ENCODE results near the gene CCDC61.

Gene CCDC61

DNA sequence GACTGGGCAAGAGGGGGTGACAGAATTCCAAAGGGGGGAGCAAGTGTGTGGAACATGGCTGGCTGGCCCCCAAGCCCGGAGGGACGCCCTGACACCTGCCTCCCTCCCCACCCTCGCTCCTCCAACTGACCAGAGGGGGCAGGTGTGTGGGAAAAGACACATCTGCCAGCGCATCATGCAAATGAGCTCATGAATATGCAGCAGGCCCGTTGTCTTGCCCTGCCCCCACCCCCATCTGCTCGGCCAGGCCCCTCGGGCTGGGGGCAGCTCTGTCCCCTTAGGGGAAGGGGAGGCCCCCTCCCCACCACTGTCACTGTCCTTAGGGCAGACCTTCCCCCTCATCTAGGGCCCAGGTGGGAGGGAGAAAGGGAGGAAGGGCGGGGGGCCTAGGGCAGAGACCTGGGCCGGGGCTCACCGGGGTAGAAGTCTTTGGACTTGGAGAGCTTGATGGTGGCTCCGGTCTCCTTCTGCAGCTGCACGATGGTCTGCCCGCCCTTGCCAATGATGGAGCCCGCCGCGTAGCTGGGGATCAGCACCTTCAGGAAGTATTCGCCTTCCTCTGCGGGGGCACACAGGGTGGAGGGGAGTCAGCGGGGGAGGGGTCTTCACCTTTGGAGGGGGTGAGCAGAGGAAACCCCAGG lies 34.6 kb upstream of the CCDC61 start:
- H3K9ac ChIP-seq (ENCODE audit: low read length in 2 of 2) = no peak overlapping the region
- H3K4me1 ChIP-seq (ENCODE audit: control insufficient read depth, insufficient read depth, low read length) = no peaks in the 10 kb centered on the region
- no peak overlapping the region for H3K4me3 ChIP-seq (ENCODE audit: low read length in 2 of 2)
- H3K27ac ChIP-seq (ENCODE audit: low read length) = no peak overlapping the region
- H3K9me3 ChIP-seq (ENCODE audit: control insufficient read depth in 2 of 2, low read length in 2 of 2) = no peaks in the 10 kb centered on the region
- H3K36me3 ChIP-seq (ENCODE audit: control insufficient read depth in 2 of 2, insufficient read depth in 2 of 2, low read length in 2 of 2) = no peaks in the 10 kb centered on the region
- peaks cover 11 to 19% of the 10 kb centered on the region in 2 donors for H3K27me3 ChIP-seq (ENCODE audit: control insufficient read depth in 1 of 2, insufficient read depth in 2 of 2, low read length in 2 of 2)

GRCh38 chr19:45962021-45962420 lies 33.2 kb upstream of the CCDC61 start:
- Histone ChIP-seq H3K9ac (ENCODE audit: low read length in 2 of 2) (no peak overlapping the region), H3K4me3 (ENCODE audit: low read length in 2 of 2) (no peak overlapping the region), H3K9me3 (ENCODE audit: control insufficient read depth in 2 of 2, low read length in 2 of 2) (peaks cover 0 to 2% of the 10 kb centered on the region in 2 donors), H3K27me3 (ENCODE audit: control insufficient read depth in 1 of 2, insufficient read depth in 2 of 2, low read length in 2 of 2) (peaks cover 11 to 20% of the 10 kb centered on the region in 2 donors), H3K4me1 (ENCODE audit: control insufficient read depth, insufficient read depth, low read length) (no peaks in the 10 kb centered on the region), H3K36me3 (ENCODE audit: control insufficient read depth in 2 of 2, insufficient read depth in 2 of 2, low read length in 2 of 2) (no peaks in the 10 kb centered on the region), H3K27ac (ENCODE audit: low read length) (no peak overlapping the region)

GRCh38 chr19:45967246-45967645 lies 28.0 kb upstream of the CCDC61 start:
- Histone ChIP-seq H3K9ac (ENCODE audit: low read length in 2 of 2) (no peak overlapping the region), H3K36me3 (ENCODE audit: control insufficient read depth in 2 of 2, insufficient read depth in 2 of 2, low read length in 2 of 2) (no peaks in the 10 kb centered on the region), H3K9me3 (ENCODE audit: control insufficient read depth in 2 of 2, low read length in 2 of 2) (peaks cover 0 to 2% of the 10 kb centered on the region in 2 donors), H3K27me3 (ENCODE audit: control insufficient read depth in 1 of 2, insufficient read depth in 2 of 2, low read length in 2 of 2) (peaks cover 24 to 32% of the 10 kb centered on the region in 2 donors), H3K4me3 (ENCODE audit: low read length in 2 of 2) (no peak overlapping the region), H3K27ac (ENCODE audit: low read length) (no peak overlapping the region), H3K4me1 (ENCODE audit: control insufficient read depth, insufficient read depth, low read length) (peaks cover 2% of the 10 kb centered on the region)

DNA sequence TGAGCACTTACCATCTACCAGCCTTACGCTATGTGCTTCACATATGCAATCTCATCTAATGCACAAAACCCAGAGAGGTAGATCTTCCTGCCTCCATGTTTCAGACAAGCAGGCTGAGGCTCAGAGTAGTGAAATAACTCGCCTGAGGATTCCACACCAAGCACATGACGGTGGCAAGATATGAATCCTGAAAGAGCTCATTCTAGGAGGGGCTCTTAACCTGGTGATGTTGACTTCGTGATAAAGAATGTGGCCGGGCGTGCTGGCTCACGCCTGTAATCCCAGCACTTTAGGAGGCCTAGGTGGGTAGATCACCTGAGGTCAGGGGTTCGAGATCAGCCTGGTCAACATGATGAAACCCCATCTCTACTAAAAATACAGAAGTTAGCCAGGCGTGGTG lies 26.6 kb upstream of the CCDC61 start:
- H3K36me3 ChIP-seq (ENCODE audit: control insufficient read depth in 2 of 2, insufficient read depth in 2 of 2, low read length in 2 of 2) = no peaks in the 10 kb centered on the region
- no peak overlapping the region for H3K9ac ChIP-seq (ENCODE audit: low read length in 2 of 2)
- H3K27ac ChIP-seq (ENCODE audit: low read length) = no peak overlapping the region
- peaks cover 2% of the 10 kb centered on the region for H3K4me1 ChIP-seq (ENCODE audit: control insufficient read depth, insufficient read depth, low read length)
- peaks cover 31 to 37% of the 10 kb centered on the region in 2 donors for H3K27me3 ChIP-seq (ENCODE audit: control insufficient read depth in 1 of 2, insufficient read depth in 2 of 2, low read length in 2 of 2)
- no peak overlapping the region for H3K4me3 ChIP-seq (ENCODE audit: low read length in 2 of 2)
- H3K9me3 ChIP-seq (ENCODE audit: control insufficient read depth in 2 of 2, low read length in 2 of 2) = peaks cover 0 to 2% of the 10 kb centered on the region in 2 donors

DNA sequence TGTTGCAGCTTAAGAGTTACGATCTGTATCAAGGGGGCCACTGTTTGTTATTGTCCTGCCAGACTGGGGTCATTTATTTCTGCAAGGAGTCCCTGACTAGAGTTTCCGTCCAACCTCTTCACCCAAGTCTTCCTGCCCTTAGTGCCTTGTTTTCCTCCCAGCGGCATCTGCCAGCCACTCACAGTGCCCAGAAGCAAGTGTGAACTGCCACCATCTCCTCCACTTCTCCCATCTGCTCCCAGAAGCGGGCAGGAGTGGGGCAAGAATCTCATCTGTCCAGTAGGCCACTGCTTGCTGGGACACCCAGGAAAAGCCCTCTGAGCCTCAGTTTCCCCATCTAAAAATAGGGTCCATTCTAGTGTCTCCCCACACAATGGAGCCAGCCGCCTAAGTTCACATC lies 25.6 kb upstream of the CCDC61 start:
- peaks cover 2% of the 10 kb centered on the region for H3K4me1 ChIP-seq (ENCODE audit: control insufficient read depth, insufficient read depth, low read length)
- no peak overlapping the region for H3K27ac ChIP-seq (ENCODE audit: low read length)
- H3K27me3 ChIP-seq (ENCODE audit: control insufficient read depth in 1 of 2, insufficient read depth in 2 of 2, low read length in 2 of 2) = peaks cover 41 to 42% of the 10 kb centered on the region in 2 donors
- no peak overlapping the region for H3K4me3 ChIP-seq (ENCODE audit: low read length in 2 of 2)
- H3K9me3 ChIP-seq (ENCODE audit: control insufficient read depth in 2 of 2, low read length in 2 of 2) = peaks cover 0 to 2% of the 10 kb centered on the region in 2 donors
- no peak overlapping the region for H3K9ac ChIP-seq (ENCODE audit: low read length in 2 of 2)
- H3K36me3 ChIP-seq (ENCODE audit: control insufficient read depth in 2 of 2, insufficient read depth in 2 of 2, low read length in 2 of 2) = no peaks in the 10 kb centered on the region

DNA sequence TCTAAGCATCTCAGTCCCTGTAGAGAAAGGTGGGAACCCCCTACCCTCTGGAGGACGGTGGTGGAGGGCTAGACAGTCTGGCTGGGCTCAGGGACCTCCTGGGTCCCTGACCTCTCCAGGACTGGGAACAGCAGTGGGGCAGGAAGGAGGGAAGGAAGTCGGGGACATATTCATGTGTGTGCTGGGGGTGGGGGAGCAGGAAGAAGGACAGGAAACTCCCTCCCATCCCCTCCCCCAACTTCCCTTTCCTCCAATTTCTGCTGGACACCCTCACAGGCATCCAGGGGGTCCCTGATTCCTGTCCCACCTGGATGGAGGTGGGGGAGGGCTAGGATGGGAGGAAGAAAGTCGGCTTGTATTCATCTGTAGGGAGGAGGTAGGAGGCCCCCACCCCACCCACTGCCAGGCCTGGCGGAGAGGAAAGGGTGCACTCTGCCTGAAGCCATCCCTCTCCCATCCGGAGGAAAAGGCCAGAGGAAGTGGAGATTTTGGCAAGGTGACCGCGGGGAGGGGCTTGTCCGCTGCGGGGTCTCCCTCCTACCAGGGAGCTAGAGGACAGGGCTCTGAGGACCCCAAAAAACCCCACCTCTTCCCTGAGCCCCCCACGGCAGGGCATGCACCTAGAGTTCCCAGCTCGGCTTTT lies 23.9 kb upstream of the CCDC61 start:
- Histone ChIP-seq H3K27me3 (ENCODE audit: control insufficient read depth in 1 of 2, insufficient read depth in 2 of 2, low read length in 2 of 2) (peaks cover 54 to 58% of the 10 kb centered on the region in 2 donors), H3K9me3 (ENCODE audit: control insufficient read depth in 2 of 2, low read length in 2 of 2) (no peaks in the 10 kb centered on the region), H3K9ac (ENCODE audit: low read length in 2 of 2) (no peak overlapping the region), H3K36me3 (ENCODE audit: control insufficient read depth in 2 of 2, insufficient read depth in 2 of 2, low read length in 2 of 2) (no peaks in the 10 kb centered on the region), H3K4me1 (ENCODE audit: control insufficient read depth, insufficient read depth, low read length) (peaks cover 2% of the 10 kb centered on the region), H3K4me3 (ENCODE audit: low read length in 2 of 2) (peak overlapping the region in 1 of 2 donors; percentile 54), H3K27ac (ENCODE audit: low read length) (no peak overlapping the region)

DNA sequence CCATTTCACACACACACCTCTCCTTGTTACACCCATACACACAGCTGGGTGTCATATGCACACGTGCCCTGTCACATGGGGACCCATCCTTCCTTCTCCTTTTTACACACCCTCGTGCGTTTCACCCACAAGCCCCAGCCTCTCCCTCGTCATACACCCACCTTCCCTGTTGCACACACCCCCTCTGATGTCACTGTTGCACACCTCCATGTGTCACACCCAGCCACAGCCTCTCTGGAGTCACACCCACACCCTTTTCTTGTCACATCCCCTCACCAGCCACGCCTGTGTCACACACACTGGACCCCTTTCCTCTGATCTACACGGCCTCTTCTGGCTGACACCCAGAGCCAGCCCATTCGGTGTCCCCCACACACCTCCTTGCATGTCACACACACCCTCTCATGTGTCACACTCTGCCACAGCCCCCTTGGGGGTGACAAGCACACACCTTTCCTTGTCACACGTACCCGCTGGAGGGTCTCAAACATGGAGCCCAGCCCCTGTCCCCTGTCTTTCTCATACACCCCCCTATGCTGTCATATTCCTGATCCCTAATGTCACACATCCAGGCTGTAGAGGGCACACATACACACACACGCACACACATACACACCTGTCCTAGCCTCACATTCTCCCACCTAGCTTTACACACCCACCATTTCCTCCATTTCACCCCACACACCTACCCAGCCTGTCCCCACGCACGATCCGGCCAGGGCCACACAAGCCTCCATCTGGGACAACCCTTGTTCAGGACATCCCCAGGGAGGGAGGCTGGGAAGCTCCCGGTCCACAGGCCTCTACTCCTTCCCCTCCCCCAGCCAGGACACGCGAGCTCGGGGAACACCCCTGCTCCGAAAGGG lies 23.0 kb upstream of the CCDC61 start:
- peaks cover 54 to 59% of the 10 kb centered on the region in 2 donors for H3K27me3 ChIP-seq (ENCODE audit: control insufficient read depth in 1 of 2, insufficient read depth in 2 of 2, low read length in 2 of 2)
- H3K4me1 ChIP-seq (ENCODE audit: control insufficient read depth, insufficient read depth, low read length) = peaks cover 2% of the 10 kb centered on the region
- H3K4me3 ChIP-seq (ENCODE audit: low read length in 2 of 2) = peak overlapping the region in 1 of 2 donors; percentile 54
- no peaks in the 10 kb centered on the region for H3K36me3 ChIP-seq (ENCODE audit: control insufficient read depth in 2 of 2, insufficient read depth in 2 of 2, low read length in 2 of 2)
- no peaks in the 10 kb centered on the region for H3K9me3 ChIP-seq (ENCODE audit: control insufficient read depth in 2 of 2, low read length in 2 of 2)
- no peak overlapping the region for H3K9ac ChIP-seq (ENCODE audit: low read length in 2 of 2)
- no peak overlapping the region for H3K27ac ChIP-seq (ENCODE audit: low read length)

DNA sequence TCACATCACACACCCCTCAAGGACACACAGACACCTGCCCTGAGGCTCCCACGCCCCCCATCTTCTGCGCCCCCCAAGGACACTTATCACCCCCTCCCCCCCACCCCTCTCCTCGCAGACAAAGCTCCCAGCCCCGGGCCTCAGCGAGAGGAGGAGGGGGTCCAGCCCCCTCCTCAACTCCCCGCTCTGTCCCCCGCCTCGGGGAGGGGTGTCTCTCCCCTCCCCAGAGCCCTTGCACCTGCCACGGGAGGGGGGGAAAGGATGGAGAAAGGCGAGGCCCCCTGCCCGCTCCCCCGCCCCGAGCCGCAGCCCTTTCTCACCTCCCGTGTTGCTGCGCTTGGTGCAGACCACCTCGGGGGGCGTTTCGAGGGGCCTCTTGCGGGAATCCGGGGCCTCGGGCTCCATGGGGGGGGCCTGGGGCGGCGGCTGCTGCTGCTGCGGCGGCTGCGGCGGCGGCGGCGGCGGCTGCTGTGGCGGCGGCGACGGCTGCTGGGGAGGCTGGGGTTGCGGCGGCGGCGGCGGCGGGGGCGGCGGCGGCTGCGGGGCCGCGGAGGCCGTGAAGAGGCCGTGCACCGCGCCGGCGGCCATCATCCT lies 22.2 kb upstream of the CCDC61 start:
- Histone ChIP-seq H3K27me3 (ENCODE audit: control insufficient read depth in 1 of 2, insufficient read depth in 2 of 2, low read length in 2 of 2) (peaks cover 56 to 59% of the 10 kb centered on the region in 2 donors), H3K9ac (ENCODE audit: low read length in 2 of 2) (no peak overlapping the region), H3K4me3 (ENCODE audit: low read length in 2 of 2) (no peak overlapping the region), H3K27ac (ENCODE audit: low read length) (no peak overlapping the region), H3K36me3 (ENCODE audit: control insufficient read depth in 2 of 2, insufficient read depth in 2 of 2, low read length in 2 of 2) (no peaks in the 10 kb centered on the region), H3K9me3 (ENCODE audit: control insufficient read depth in 2 of 2, low read length in 2 of 2) (no peaks in the 10 kb centered on the region), H3K4me1 (ENCODE audit: control insufficient read depth, insufficient read depth, low read length) (peaks cover 2% of the 10 kb centered on the region)

- H3K36me3 ChIP-seq (ENCODE audit: control insufficient read depth in 2 of 2, insufficient read depth in 2 of 2, low read length in 2 of 2) = no peaks in the 10 kb centered on the region
- H3K9ac ChIP-seq (ENCODE audit: low read length in 2 of 2) = no peak within 1 kb of the TSS
- H3K9me3 ChIP-seq (ENCODE audit: control insufficient read depth in 2 of 2, low read length in 2 of 2) = no peaks in the 10 kb centered on the region
- no peak within 1 kb of the TSS for H3K27ac ChIP-seq (ENCODE audit: low read length)
- peak within 1 kb of the TSS in 1 of 2 donors; percentile 54 for H3K4me3 ChIP-seq (ENCODE audit: low read length in 2 of 2)
- H3K27me3 ChIP-seq (ENCODE audit: control insufficient read depth in 1 of 2, insufficient read depth in 2 of 2, low read length in 2 of 2) = peaks cover 54 to 59% of the 10 kb centered on the region in 2 donors
- peaks cover 2% of the 10 kb centered on the region for H3K4me1 ChIP-seq (ENCODE audit: control insufficient read depth, insufficient read depth, low read length)
Measured at GRCh38 chr19:45973553-45974338, 21.5 kb upstream of the CCDC61 start, which contains the start of gene NOVA2. NOVA2 (minus strand) TSS chr19:45973865; CDS start chr19:45973351, 514 bp downstream.

All from stomach smooth muscle (tissue), 2 donors.